ENCODE measurements around the gene RAP1A.
A peak's percentile ranks its signal among the peaks of the same experiment; 100 is the strongest.
"Not testable (repeated sequence)": the region's sequence is repeated elsewhere in the genome, so short reads cannot be mapped to it uniquely, and the experiment has no call there.

The RAP1A gene

DNA sequence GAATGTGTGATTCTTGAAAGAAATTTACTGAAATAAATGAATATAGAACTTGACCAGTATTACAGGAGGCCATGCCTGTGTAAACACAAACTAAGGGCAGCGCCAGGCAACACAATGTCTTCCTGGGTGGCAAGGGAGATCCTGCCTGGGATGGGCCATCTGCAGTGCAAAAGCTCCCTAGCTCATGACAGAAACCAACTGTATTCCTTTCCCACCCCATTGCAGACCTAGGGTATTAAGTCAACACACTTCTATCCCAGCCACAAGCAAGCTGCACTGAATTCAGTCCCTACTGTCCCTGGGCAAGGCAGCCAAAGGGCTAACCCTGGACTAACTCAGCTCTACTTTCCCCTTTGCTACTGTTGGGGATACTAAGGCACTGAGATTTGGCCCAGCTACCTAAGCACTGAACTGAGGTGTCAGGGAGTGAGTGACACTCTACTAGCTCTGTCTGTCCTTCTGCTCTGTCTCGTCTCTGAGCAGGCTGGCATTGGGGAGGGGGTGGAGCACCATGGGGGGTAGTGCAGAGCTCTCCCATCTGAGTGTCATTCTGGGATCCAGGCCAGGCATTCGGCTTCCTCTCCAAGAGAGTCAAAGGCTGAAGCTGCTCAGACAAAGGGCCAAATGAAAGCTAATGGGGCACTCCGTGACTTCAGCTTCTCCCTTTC, 117.1 kb downstream of the RAP1A start:
- no peak for DNase-seq (ENCODE audit: low read depth, low spot score)

DNA sequence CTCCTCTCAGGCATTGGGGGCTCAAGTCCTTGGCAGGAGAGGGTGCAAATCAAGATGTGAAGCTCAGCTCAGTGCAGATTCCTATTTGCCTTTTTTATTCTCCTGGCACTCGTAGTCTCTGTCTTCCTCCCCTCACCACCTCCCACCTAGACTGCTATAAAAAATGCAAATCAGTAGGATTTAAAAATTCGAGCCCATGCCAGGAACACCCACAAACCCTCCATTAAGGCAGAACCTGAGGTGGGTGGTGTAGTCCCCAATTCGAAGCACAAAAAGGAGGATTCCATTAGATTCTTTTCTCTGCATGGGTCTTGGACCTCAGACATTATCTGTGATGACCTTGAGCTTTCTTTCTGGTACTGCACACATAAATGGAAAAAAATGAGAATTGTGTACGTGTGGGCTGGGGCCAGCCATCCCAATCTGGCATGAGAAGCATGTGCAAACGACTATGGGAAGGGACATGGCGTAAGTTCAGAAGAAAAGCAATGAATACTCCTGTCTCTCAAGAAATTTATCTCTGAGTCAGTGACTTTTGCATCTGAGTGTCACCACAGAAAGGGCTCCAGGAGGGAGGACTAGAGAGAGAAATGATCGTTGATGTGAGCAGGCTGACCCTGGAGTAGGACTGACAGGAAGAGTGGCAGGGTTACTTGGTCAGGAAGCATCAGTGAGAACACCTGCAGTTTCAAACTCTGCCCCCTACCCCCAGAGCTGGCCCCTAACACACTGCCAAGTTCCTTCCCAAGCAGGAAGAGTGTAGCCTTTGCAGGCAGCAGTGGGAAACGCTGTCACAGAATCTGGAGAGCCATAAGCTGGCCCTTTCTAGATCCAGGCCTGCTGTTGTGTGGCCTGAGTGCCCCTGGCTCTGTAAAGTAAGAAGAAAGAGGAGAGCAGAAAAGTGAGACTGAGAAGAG, 117.9 kb downstream of the RAP1A start:
- DNase-seq (ENCODE audit: low read depth, low spot score): no peak

DNA sequence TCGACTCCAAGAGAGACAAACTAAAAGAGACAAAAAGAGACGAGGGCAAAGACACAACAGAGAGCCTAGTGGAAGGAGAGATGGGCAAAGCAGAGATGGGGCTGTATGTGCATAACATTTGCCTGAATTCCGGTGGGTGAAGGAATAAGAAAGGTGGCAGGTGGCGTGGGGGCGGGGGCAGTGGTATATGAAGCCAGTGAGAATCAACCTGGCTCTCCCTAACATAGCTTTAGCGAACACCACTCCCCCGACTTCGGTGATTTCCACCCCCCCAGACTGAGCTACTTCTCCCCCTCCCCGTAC, 118.5 kb downstream of the RAP1A start:
- DNase-seq (ENCODE audit: low read depth, low spot score): no peak

DNA sequence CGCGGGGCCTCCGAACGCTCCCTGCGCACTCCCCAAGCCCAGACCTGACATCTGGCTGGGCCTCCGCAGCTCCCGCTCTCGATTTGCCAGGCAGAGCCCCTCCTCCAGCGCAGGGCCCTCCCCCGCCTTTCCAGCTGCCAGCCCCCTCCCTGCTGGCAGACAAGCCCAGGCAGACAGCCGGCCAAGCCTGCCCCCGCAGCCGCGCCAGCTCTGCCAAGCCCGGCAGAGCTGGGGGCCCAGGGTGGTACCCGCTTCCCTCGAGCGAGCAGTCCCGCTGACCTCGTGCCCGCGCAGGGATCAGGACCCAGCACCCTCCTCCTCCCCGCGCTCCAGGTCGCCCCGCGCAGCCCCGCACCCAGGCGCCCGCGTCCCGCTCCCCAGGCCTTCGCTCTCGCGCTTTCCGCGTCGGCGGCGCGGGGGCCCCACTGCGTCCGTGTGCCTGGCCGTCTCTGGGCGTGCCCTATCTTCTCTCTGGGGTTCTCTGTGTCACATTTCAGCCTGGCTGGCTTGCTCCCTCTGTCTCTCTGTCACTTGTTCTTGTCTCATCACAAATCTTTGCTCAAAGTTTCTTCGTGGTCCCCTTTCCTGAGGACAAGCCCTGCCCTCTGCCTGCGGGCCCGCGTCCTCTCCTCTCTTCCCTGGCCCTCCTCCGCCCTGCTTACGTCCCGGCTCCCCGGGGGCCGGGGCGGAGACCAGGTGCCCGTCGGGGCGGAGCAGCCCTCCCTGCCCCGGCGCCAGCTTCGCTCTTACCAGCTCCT, 119.0 kb downstream of the RAP1A start:
- DNase-seq (ENCODE audit: low read depth, low spot score): no peak

DNA sequence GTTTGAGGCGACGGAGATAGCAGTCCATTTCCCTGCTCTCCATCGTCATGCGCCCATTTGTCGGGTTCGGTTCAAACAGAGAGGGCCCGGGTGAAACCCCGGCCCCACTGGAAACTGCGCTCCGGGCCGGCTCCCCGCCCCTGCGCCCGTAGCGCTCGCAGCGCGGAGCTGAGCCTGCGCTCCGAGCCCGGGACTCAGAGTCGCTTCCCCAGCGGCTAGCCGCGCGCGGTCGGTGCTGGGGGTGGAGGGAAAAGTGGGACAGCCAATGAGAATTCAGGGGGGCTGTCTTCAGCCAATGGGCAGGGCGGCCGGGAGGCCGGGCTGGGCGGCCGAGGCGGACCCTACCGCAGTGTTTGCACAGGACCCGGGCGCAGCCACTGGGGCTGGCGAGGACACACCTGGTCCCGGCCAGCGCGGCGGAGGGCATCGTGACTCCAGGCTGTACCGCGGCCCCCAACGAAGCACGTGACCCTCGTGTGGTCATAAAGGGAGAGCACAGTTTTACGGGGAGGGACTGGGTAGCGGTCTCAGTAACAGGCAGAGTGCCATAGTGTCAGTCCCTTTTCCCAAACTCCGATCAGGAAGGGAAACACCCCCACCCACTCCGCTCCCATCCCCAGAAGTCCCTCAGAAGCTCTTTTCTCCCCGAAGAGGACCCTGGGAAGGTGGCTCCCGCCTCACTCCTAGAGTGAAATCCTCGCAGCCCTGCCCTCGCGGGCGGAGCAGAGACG, 119.8 kb downstream of the RAP1A start, which contains the start of gene INKA2:
Gene INKA2, minus strand, starts transcription at position 202 of the 731 bp plus-strand sequence. Its CDS starts 153 bp downstream, at position 49.
- DNase-seq (ENCODE audit: low read depth, low spot score): no peak

DNA sequence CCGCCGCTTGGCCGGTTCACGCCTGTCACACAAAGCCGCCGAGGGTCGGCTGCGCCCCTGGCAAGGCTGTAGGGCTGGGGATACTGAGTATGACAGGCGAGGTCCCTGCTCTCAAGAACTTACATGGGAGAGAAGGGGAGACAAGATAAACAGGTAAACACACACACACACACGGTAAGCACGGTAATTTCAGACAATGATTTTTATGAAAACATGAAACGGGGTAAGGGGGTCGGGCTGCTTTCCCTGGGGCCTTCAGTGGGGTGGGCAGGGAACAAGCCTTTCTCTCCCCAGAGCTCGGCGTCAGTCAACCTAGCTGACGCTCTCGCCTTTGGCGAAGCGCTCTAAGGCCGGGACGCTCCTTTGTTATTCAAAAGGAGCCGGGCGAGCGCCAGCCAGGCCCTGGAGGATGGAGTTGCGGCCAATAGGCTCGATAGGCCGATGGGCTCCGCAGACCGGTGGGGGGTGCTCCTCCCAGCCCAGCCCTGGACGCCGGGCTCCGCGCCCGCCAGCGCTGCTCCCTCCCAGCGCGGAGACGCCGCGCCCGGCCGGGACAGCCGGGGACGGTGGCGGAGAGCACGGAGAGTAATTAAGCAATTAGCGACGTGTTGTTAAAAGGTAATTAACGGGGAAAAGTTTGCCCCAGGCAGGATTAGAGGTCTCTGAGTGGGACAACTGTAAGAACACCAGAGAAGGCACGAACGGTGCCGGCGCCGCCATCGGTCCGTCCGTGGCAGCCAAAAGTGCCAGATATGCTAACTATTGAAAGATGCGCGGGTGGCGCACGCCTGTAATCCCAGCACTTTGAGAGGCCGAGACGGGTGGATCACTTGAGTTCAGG, 120.6 kb downstream of the RAP1A start:
- no peak for DNase-seq (ENCODE audit: low read depth, low spot score)

DNA sequence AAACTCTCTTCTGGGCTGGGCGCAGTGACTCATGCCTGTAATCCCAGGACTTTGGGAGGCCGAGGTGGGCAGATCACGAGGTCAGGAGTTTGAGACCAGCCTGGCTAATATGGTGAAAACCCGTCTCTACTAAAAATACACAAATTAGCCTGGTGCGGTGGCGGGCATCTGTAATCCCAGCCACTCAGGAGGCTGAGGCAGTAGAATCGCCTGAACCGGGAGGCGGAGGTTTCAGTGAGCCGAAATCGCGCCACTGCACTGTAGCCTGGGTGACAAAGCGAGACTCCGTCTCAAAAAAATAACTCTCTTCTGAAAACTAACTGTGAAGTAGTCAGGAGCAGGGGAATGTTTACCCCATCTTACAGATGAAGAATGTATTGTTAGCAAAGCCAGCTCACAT, 122.7 kb downstream of the RAP1A start:
- DNase-seq (ENCODE audit: low read depth, low spot score): not testable (repeated sequence)

DNA sequence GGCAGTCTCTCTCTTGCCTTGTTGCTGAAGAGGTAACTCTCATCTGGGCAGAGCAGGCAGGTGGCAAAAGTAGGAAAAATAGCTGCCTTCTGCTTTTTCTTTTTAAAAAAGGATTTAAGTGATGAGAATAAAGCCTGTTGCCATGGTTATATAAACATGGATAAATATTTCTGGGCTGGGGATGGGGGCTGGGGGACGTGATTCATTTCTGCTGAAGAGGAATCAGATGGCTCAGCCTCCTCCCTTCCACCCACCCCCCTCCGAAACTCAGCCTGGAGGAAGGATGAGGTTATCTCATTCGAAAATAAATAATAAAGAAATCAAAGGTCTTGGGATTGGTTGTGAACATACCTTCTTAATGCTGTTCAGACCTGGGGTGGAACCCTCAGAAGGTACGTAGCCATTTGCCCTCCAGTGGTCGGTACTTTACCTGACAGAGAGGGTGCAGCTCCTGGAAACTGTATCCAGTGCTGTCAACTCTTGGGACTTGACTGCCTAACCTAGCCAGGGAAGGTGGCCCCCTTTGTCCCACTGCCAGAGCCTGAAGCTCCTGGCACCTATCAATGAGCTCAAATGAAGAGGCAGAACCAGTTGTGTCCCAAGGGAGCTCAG, 123.5 kb downstream of the RAP1A start:
- DNase-seq (ENCODE audit: low read depth, low spot score): no peak

DNA sequence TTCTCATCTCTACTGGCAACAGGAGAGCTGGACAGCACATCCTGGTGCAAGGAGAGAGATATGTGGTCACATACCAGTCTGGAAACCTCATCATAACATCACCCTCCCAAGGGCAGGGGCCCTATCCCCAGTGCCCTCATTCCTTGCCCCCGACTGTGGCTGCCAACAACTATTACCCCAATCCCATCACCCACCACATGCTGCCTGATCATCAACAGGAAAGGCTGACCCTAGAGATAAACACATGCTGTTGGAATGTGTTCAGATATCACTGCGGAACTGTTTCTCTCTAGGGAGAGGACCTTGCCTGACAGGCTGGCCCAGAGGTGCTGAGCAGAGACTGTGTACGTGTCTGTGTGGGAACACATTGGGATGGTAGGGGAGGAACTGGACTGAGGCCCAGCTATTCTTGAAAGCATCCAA, 124.1 kb downstream of the RAP1A start:
- DNase-seq (ENCODE audit: low read depth, low spot score): no peak

DNA sequence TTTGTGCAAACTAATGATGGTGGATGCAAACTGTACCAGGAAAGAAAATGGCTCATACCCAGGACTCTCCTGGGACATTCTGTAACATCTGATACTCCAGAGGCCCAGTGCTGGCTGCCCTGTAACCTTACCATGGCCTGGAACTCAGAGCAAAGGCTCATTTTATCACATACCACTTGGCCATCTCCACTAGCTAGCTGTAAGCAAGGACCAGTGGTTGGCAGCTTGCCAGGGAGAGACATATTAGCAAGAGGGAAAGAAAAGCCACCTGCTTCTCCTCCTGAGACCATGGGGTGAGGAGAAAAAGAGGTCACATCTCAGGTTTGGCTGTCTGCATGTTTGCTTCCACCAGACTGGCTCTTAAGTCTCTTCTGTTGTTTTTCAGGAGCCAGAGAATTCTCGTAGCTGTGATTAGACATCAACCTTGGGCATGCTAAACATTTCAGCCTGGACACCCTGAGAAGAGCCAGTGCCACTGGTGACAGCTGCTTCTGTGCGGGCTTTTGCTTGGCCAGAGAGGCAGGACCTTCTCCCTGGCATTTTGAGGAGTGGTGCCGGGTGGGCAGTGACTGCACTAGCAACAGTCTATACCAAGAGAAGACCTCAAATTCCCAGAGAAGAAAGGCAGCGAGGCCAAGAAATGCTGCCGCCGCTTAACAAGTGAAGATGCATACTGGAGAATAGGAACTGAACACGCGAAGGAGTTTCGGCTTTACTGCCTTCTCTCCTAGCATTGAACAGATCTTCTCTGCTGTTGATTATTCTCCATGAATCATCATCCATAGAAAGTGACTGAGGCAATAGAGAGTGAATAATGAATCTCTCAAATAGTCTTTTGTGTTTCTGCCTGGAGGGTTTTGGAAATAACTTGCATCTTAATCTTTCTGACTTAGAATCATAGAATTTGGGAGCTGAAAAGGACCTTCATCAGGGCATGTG, 126.4 kb downstream of the RAP1A start:
- no peak for DNase-seq (ENCODE audit: low read depth, low spot score)

DNA sequence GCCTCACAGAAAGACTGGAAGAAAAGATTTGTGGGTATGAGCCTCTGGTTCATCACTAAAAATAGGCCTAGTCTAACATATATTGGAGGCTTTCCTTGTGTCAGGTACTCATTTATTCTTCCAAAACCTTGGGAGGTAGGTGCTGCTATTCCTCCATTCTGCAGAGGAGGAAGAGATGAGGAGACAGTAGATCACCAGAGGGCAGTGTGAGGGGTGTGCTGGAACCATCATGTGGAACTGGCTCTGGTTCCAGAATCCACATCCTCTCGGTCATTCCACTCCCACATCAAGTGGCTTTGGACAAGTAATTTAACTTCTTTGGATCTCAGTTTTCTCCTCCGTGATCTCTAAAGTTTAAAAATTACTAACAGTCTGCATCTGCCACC, 127.0 kb downstream of the RAP1A start:
- no peak for DNase-seq (ENCODE audit: low read depth, low spot score)

DNA sequence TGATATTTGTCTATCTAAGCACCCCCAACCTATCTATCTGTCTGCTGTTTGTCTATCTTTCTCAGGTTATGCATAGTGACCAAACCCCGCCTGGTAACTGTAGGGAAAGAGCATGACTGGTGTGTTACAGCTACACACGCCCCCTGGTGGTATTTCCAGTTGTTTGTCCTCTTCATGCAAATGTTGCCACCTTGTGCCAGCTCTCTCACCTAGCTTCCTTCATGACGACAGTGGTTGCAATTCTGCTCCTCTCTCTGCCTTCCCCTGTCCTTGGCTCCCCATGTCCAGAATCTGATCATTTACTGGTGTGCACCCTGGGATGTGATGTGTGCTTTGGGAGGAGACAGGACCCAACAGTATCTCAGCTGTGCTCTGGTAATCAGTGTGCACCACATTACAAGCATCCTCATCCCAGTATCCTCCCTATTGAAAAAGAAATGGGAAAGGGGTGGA, 127.7 kb downstream of the RAP1A start:
- peak; percentile 71 for DNase-seq (ENCODE audit: low read depth, low spot score)

DNA sequence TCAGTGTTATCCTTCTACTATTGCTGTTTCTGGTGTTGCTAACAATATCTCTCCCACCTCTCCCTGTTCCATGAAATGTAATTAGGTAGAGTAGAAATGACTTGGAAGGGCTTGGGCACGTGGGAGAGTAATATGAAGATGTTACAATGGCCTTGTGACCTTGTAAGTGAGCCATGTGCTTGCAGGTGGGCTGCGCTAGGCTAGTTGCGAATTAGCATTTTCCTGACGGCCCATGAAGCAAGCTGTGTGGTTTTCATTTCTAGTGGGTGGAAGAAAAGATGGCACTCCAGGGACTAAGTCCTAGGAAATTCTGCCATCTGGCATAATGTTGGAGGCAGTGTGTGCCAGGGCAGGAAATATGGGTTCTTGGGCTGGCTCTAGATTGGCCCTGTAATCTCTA, 128.4 kb downstream of the RAP1A start:
- DNase-seq (ENCODE audit: low read depth, low spot score): no peak

DNA sequence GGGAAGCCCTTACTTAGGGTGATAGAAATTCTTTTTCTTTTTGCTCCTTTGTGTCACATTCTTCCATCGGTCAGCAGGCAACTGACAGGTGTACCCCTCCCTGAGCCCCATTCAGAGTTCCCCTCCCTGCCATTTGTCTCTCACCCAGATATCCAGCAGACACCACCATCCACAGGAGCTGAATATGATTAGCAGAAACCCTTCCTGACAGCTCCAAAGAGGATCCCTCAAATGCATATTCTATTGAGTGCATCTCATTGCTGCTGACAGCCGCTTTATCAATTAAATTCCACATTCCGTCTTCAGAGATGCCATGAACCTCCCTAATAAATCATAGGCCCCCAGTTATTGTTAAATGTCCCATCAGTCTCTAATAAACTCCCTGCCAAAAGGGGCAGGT, 130.0 kb downstream of the RAP1A start:
- no peak for DNase-seq (ENCODE audit: low read depth, low spot score)

DNA sequence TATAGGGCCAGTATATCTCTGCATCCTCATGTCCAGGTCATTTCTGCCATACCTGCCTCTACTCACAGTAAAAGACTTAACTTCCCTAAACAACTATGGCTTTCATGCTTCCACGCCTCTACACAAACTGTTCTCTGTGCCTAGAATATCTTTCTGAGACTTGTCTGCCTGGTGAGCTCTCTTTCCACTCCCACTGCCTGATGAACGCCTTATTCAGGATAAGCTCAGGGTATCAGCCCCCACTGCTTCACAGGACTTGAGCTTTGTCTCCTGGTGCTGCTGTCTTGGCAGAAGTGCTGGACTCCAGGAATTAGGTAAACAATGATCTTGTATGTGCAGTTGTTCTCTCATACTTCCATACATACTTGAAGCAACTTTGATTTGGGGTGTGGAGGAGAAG, 131.3 kb downstream of the RAP1A start:
- no peak for DNase-seq (ENCODE audit: low read depth, low spot score)

DNA sequence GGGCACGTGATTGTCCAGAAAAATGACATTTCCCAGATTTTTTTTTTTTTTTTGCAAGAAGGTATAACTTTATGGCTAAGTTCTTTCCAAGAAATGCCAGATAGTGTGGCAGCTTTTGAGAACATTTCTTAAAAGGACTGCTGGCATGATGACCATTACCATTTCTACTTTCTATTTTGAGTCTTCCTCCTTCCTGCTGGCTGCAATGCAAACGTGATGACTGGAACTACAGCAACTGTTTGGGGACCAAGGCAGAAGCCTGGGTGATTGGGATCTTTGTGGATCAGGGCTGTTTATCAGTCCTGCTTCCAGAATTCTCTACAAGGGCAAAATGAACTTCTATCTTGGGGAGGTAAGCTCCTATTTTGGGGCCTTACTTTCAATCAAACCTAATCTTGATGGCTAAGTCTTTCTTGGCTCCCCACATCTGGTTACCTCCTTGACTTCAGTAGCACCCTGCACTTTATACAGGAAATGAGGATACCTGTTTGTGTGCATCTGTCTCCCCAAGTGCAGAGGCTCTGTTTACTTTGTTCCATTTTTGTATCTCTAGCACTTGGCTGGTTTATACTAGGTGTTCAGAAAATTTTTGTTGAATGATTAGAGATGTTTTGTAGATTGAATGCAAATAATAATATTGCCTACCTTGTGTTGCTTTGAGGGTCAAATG, 132.5 kb downstream of the RAP1A start:
- no peak for DNase-seq (ENCODE audit: low read depth, low spot score)

DNA sequence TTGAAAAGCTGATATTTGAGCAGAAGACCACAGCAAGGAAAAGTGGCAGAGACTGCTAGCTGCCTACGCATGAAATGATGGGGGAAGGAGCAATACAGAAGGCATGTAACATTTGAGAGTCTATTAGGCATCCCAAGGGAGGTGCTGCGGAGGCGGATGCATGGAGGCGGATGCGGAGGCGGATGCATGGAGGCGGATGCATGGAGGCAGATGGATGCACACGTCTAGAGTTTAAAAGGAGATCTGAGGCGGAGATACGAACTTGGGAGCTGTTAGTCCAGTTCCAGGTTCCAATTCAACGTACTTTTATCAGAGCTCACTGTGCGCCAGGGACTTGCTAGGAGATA, 135.4 kb downstream of the RAP1A start:
- no peak for DNase-seq (ENCODE audit: low read depth, low spot score)

DNA sequence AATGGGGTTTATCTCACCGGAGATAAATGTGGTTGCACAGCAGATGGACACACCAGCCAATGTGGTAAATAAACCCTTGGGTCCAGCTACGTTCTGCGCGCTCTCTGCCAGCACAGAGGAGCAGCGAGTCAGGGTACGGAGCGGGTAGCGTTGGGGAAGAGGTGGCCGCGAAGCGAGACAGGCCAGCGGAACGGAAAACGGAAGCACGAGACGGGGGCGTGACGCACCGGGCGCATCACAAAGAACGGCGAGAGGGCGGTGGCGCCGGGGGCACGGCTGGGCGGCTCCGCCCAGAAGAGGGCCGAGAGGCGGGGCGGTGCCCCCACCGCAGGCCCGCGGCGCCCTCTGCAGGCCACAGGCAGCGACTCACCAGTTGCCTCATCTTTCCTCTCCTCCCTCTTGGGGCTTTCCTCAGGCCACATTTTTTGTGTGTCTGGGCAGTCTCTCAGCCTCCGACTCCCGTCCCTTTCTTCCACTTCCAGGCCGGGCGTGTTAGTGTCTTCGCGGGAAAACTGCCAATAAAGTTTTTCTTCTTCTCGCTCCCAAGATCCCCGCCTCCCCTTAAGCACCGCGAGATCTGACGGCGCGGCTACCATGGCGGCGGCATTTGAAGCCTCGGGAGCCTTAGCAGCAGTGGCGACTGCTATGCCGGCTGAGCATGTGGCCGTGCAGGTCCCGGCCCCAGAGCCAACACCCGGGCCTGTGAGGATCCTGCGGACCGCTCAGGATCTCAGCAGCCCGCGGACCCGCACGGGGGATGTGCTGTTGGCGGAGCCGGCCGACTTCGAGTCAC, 135.9 kb downstream of the RAP1A start, which contains the start of gene DDX20:
Gene DDX20, plus strand, starts transcription at position 571 of the 793 bp plus-strand sequence. Its CDS starts 24 bp downstream, at position 595.
- no peak for DNase-seq (ENCODE audit: low read depth, low spot score)

Measured in iPS DF 19.7 (cell line).